Dendritic cell treated with granulocyte-macrophage colony-stimulating factor and Interleukin-4, amounts not matched to agents 40 ng/mL and 50 ng/mL, for 4 days (primary cell): ENCODE data around the gene RAD51C.
"Not testable (repeated sequence)": the region's sequence is repeated elsewhere in the genome, so short reads cannot be mapped to it uniquely, and the experiment has no call there.

Experiments
- H3K27ac Mint-ChIP-seq: one replicate; pipeline ENCODE4 v1.8.0; 2022; ENCODE audit warnings: mild to moderate bottlenecking, mixed read lengths
- H3K27me3 Mint-ChIP-seq: one replicate; pipeline ENCODE4 v1.8.0; 2022; ENCODE audit warnings: mild to moderate bottlenecking, mixed read lengths
- H3K36me3 Mint-ChIP-seq: one replicate; pipeline ENCODE4 v1.8.0; 2022; ENCODE audit warnings: low read depth, mixed read lengths
- H3K4me1 Mint-ChIP-seq: one replicate; pipeline ENCODE4 v1.8.0; 2022; ENCODE audit warnings: low read depth, mixed read lengths
- H3K4me3 Mint-ChIP-seq: one replicate; pipeline ENCODE4 v1.8.0; 2022; ENCODE audit warnings: mild to moderate bottlenecking, moderate library complexity, mixed read lengths
- H3K9me3 Mint-ChIP-seq: one replicate; pipeline ENCODE4 v1.8.0; 2022; ENCODE audit warnings: mixed read lengths
- intact Hi-C: fragments of 100-400 bp; cut with micrococcal nuclease; formaldehyde crosslinking; loops from one replicate; pipeline ENCODE4 v1.15.0; 2022

The RAD51C gene

GRCh38 chr17:58734040-58734439, 41.6 kb downstream of the RAD51C start:
- Mint-ChIP-seq H3K27me3 (no peaks in the 10 kb centered on the region), H3K4me3 (no peak overlapping the region), H3K4me1 (no peaks in the 10 kb centered on the region), H3K36me3 (peaks cover 7% of the 10 kb centered on the region), H3K9me3 (no peaks in the 10 kb centered on the region), H3K27ac (no peak overlapping the region)
- intact Hi-C loops: no loop called here

GRCh38 chr17:58734811-58735210, 42.4 kb downstream of the RAD51C start:
- Mint-ChIP-seq H3K27me3 (no peaks in the 10 kb centered on the region), H3K36me3 (peaks cover 7% of the 10 kb centered on the region), H3K4me1 (no peaks in the 10 kb centered on the region), H3K27ac (no peak overlapping the region), H3K4me3 (no peak overlapping the region), H3K9me3 (no peaks in the 10 kb centered on the region)
- intact Hi-C loops: no loop called here

GRCh38 chr17:58741121-58741625, 48.8 kb downstream of the RAD51C start:
- no peaks in the 10 kb centered on the region for H3K27me3 Mint-ChIP-seq
- H3K36me3 Mint-ChIP-seq: no peaks in the 10 kb centered on the region
- no peak overlapping the region for H3K27ac Mint-ChIP-seq
- H3K4me3 Mint-ChIP-seq: no peak overlapping the region
- no peaks in the 10 kb centered on the region for H3K9me3 Mint-ChIP-seq
- no peaks in the 10 kb centered on the region for H3K4me1 Mint-ChIP-seq
- intact Hi-C loops: no loop called here

DNA sequence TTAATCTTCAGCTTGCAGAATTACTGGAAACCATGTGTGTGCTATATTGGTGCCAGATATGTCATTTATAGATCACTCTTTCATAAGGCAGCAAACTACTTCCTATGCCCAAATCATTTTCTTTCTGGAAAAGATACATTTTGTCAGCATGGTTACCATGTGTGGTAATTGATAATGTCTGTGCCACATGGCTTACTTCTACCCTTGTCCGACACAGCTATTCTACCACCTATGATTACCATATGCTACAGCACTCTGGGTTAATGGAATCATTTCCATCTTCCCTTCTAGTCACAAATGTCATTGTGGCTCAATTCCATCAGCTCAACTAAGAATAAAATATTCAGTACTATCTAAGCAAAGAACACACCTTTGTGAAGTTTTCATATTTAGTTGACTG, 55.3 kb downstream of the RAD51C start:
- Mint-ChIP-seq H3K4me3 (no peak overlapping the region), H3K27ac (no peak overlapping the region), H3K27me3 (peaks cover 20% of the 10 kb centered on the region), H3K9me3 (no peaks in the 10 kb centered on the region), H3K4me1 (no peaks in the 10 kb centered on the region), H3K36me3 (no peaks in the 10 kb centered on the region)
- intact Hi-C loops: no loop called here

- H3K27ac Mint-ChIP-seq, H3K4me3 Mint-ChIP-seq, H3K4me1 Mint-ChIP-seq, H3K36me3 Mint-ChIP-seq, H3K9me3 Mint-ChIP-seq, intact Hi-C loops: not testable (repeated sequence)
- H3K27me3 Mint-ChIP-seq: peaks cover 31% of the 10 kb centered on the region
Observed at GRCh38 chr17:58749627-58750026, 57.2 kb downstream of the RAD51C start.

DNA sequence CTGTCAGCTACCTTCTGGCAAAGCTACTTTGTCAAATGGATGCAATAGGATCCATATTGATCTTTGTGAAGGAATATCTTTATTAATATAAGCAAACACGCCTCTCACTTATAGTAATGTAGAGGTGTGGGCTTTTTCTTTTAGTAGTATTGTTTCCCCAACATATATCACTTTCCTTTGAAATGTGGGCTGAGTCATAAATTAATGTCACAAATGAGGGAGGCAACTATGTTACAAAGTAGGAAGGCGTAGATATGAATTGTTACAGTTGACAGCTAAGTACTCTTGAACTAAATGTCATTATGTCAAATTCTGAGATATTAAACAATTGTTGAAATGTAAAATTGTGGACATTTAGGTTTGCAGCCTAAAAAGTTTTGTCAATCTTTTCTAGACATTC, 60.6 kb downstream of the RAD51C start:
- no peak overlapping the region for H3K4me3 Mint-ChIP-seq

GRCh38 chr17:58755269-58755576, 62.8 kb downstream of the RAD51C start:
- Mint-ChIP-seq H3K9me3 (no peaks in the 10 kb centered on the region), H3K27ac (no peak overlapping the region), H3K4me1 (peaks cover 11% of the 10 kb centered on the region), H3K36me3 (no peaks in the 10 kb centered on the region), H3K4me3 (peak overlapping the region; percentile 76), H3K27me3 (peaks cover 72% of the 10 kb centered on the region)
- intact Hi-C loops: no loop called here

More for the DNA sequence above, 60.6 kb downstream of the RAD51C start:
- peaks cover 56% of the 10 kb centered on the region for H3K27me3 Mint-ChIP-seq
- peaks cover 8% of the 10 kb centered on the region for H3K4me1 Mint-ChIP-seq
- intact Hi-C loops: no loop called here
- H3K9me3 Mint-ChIP-seq: no peaks in the 10 kb centered on the region
- H3K36me3 Mint-ChIP-seq: no peaks in the 10 kb centered on the region
- H3K27ac Mint-ChIP-seq: no peak overlapping the region

GRCh38 chr17:58755577-58756245, 63.3 kb downstream of the RAD51C start, which contains the start of gene PPM1E:
Gene PPM1E, plus strand, starts transcription at chr17:58755854.
- Mint-ChIP-seq H3K27me3 (peaks cover 74% of the 10 kb centered on the region), H3K4me3 (peak within 1 kb of the TSS; percentile 77), H3K27ac (no peak within 1 kb of the TSS), H3K9me3 (no peaks in the 10 kb centered on the region), H3K4me1 (peaks cover 13% of the 10 kb centered on the region), H3K36me3 (no peaks in the 10 kb centered on the region)
- intact Hi-C loops: no loop called here

- Mint-ChIP-seq H3K4me1 (peaks cover 13% of the 10 kb centered on the region), H3K4me3 (peak overlapping the region; percentile 77), H3K27me3 (peaks cover 72% of the 10 kb centered on the region), H3K36me3 (no peaks in the 10 kb centered on the region), H3K9me3 (no peaks in the 10 kb centered on the region), H3K27ac (no peak overlapping the region)
- intact Hi-C loops: no loop called here
Observed at GRCh38 chr17:58756246-58757161, 64.1 kb downstream of the RAD51C start.

DNA sequence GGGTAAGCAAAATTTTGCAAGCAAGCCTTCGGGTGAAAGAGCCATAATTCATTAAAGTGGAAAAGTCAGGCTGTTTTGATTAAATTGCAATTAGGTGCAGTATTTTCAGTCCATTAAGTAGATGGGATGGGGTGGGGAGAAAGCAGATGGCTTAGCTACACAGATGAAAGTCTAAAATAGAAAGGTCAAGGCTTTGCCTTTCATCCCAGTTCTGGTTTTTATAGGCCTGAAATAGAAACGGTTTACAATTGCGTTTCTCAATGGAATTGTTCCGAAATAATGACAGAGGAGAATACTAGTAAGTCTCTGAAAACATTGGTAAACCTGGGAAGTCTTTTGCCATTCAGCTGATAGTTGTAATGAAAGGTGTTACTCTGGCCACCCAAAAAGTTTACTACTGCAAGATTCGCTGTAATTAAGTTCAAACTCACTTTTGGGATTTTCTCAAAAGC, 64.8 kb downstream of the RAD51C start:
- intact Hi-C loops: no loop called here
- H3K27me3 Mint-ChIP-seq: peaks cover 69% of the 10 kb centered on the region
- H3K27ac Mint-ChIP-seq: no peak overlapping the region
- peaks cover 13% of the 10 kb centered on the region for H3K4me1 Mint-ChIP-seq
- H3K9me3 Mint-ChIP-seq: no peaks in the 10 kb centered on the region
- H3K4me3 Mint-ChIP-seq: no peak overlapping the region
- H3K36me3 Mint-ChIP-seq: no peaks in the 10 kb centered on the region

- H3K9me3 Mint-ChIP-seq: no peaks in the 10 kb centered on the region
- H3K4me1 Mint-ChIP-seq: peaks cover 13% of the 10 kb centered on the region
- no peak overlapping the region for H3K27ac Mint-ChIP-seq
- H3K36me3 Mint-ChIP-seq: no peaks in the 10 kb centered on the region
- no peak overlapping the region for H3K4me3 Mint-ChIP-seq
- peaks cover 62% of the 10 kb centered on the region for H3K27me3 Mint-ChIP-seq
- intact Hi-C loops: no loop called here
Observed at GRCh38 chr17:58758890-58759289, 66.5 kb downstream of the RAD51C start.

- peaks cover 58% of the 10 kb centered on the region for H3K27me3 Mint-ChIP-seq
- no peak overlapping the region for H3K27ac Mint-ChIP-seq
- H3K4me1 Mint-ChIP-seq: peaks cover 13% of the 10 kb centered on the region
- no peaks in the 10 kb centered on the region for H3K36me3 Mint-ChIP-seq
- intact Hi-C loops: no loop called here
- no peak overlapping the region for H3K4me3 Mint-ChIP-seq
- no peaks in the 10 kb centered on the region for H3K9me3 Mint-ChIP-seq
Observed at GRCh38 chr17:58759522-58759921, 67.1 kb downstream of the RAD51C start.

GRCh38 chr17:58760248-58760647, 67.8 kb downstream of the RAD51C start:
- no peaks in the 10 kb centered on the region for H3K36me3 Mint-ChIP-seq
- H3K4me1 Mint-ChIP-seq: peaks cover 13% of the 10 kb centered on the region
- intact Hi-C loops: no loop called here
- no peaks in the 10 kb centered on the region for H3K9me3 Mint-ChIP-seq
- H3K27ac Mint-ChIP-seq: no peak overlapping the region
- H3K4me3 Mint-ChIP-seq: no peak overlapping the region
- peaks cover 55% of the 10 kb centered on the region for H3K27me3 Mint-ChIP-seq

GRCh38 chr17:58763263-58763662, 70.9 kb downstream of the RAD51C start:
- Mint-ChIP-seq H3K27ac (no peak overlapping the region), H3K27me3 (peaks cover 32% of the 10 kb centered on the region), H3K9me3 (no peaks in the 10 kb centered on the region), H3K4me1 (peaks cover 6% of the 10 kb centered on the region), H3K4me3 (no peak overlapping the region), H3K36me3 (no peaks in the 10 kb centered on the region)
- intact Hi-C loops: no loop called here
